Small intestine (tissue), 7 donors: ENCODE data around the gene RHOH. TPM values are rescaled to one million over a fixed set of nuclear protein-coding genes. Genes with fewer than 3 reads are reported as not detected.

ENCODE experiments used
- DNase-seq, 2 donors: peaks; one replicate each; pipeline versions ENCODE4 v3.0.0 to v3.0.0-alpha.2; 2013
- FAIRE-seq: peaks from 2 replicates; lab custom pipeline; 2012; peaks lifted over from hg19 to GRCh38; lab: Jason Lieb, UNC
- H3K27ac ChIP-seq, 3 donors: one replicate each; pipeline ENCODE4 v1.5.1; 2013; ENCODE audit warnings: low read length in 2 of 3, mild to moderate bottlenecking in 2 of 3, control low read depth in 1 of 3, inconsistent platforms in 1 of 3, low read depth in 1 of 3, moderate library complexity in 1 of 3
- H3K27me3 ChIP-seq, 3 donors: one replicate each; pipeline ENCODE4 v1.6.1; 2013; ENCODE audit warnings: low read length in 3 of 3, inconsistent platforms in 1 of 3; ENCODE audit not compliant: control insufficient read depth in 3 of 3, insufficient read depth in 3 of 3
- H3K36me3 ChIP-seq, 3 donors: one replicate each; pipeline ENCODE4 v1.6.1; 2013; ENCODE audit warnings: low read length in 3 of 3, inconsistent platforms in 1 of 3, low read depth in 1 of 3, mild to moderate bottlenecking in 1 of 3, moderate library complexity in 1 of 3; ENCODE audit not compliant: control insufficient read depth in 3 of 3, insufficient read depth in 2 of 3
- H3K4me1 ChIP-seq, 3 donors: one replicate each; pipeline ENCODE4 v1.6.1; 2013; ENCODE audit warnings: low read length in 2 of 3, inconsistent platforms in 1 of 3, low read depth in 1 of 3, mild to moderate bottlenecking in 1 of 3, moderate library complexity in 1 of 3; ENCODE audit not compliant: control insufficient read depth in 3 of 3, insufficient read depth in 2 of 3
- H3K4me3 ChIP-seq, 3 donors: one replicate each; pipeline ENCODE4 v1.5.1; 2013; ENCODE audit warnings: low read length in 3 of 3, control low read depth in 1 of 3, inconsistent platforms in 1 of 3, low read depth in 1 of 3, mild to moderate bottlenecking in 1 of 3, moderate library complexity in 1 of 3
- H3K9me3 ChIP-seq, 2 donors: one replicate each; pipeline ENCODE4 v1.6.1; 2013; ENCODE audit warnings: low read depth in 1 of 2, low read length in 1 of 2; ENCODE audit not compliant: control insufficient read depth in 2 of 2, insufficient read depth in 1 of 2
- WGBS, 3 donors: extraction: QIAGEN DNeasy Blood & Tissue Kit; methylation state at CpG; one replicate each; pipeline ENCODE4 v1.1.7; 2013; 5-methylcytosine and 5-hydroxymethylcytosine counted together
- polyA plus RNA-seq, 4 donors: library from polyadenylated mRNA; stranded (reverse) in 3 of 4; unstranded in 1 of 4; fragments of 200-250 nt in 3 of 4; fragments of 120-200 nt in 1 of 4; gene quantifications; one replicate each; pipeline versions ENCODE4 v1.2.1 to v1.2.3, GENCODE V29; 2013
- donor health status: healthy with polysubstance abuse.
- donor health status: control.
- donor health status: control.
- donor health status: Bipolar disorder and iron deficiency.
- donor health status: healthy.

RHOH gene
- polyA plus RNA-seq, 4 donors: 2.9 to 11.6 (median 3.7) TPM

- FAIRE-seq (no peak), DNase-seq (no peak)
- Histone ChIP-seq H3K27me3 (no peaks in the 10 kb centered on the region), H3K36me3 (no peaks in the 10 kb centered on the region), H3K9me3 (no peaks in the 10 kb centered on the region), H3K4me1 (peaks cover 0 to 14% (median 0%) of the 10 kb centered on the region in 3 donors), H3K27ac (peak overlapping the region in 2 of 3 donors; percentile 24 to 92), H3K4me3 (peak overlapping the region; percentile 14 to 69 (median 52))
- WGBS, 3 donors: 61 to 74% (median 67%) methylated on average over 15 of the region's 15 CpGs
These were observed 1.3 kb downstream of the RHOH start for GRCh38 chr4:40197879-40198689.

GRCh38 chr4:40199179-40199670, 2.4 kb downstream of the RHOH start:
- no peak for FAIRE-seq
- peak overlapping the region; percentile 20 to 88 (median 73) for H3K27ac ChIP-seq
- 66 to 78% (median 67%) methylated on average over 6 of the region's 6 CpGs for WGBS, 3 donors
- H3K36me3 ChIP-seq: no peaks in the 10 kb centered on the region
- H3K4me3 ChIP-seq: peak overlapping the region; percentile 4 to 43 (median 32)
- DNase-seq: no peak
- peaks cover 0 to 9% (median 1%) of the 10 kb centered on the region in 3 donors for H3K4me1 ChIP-seq
- H3K9me3 ChIP-seq: no peaks in the 10 kb centered on the region
- H3K27me3 ChIP-seq: no peaks in the 10 kb centered on the region

- peak overlapping the region in 2 of 3 donors; percentile 32 to 42 for H3K4me3 ChIP-seq
- no peaks in the 10 kb centered on the region for H3K27me3 ChIP-seq
- 61 to 80% (median 65%) methylated on average over 15 of the region's 15 CpGs for WGBS, 3 donors
- no peak for FAIRE-seq
- H3K4me1 ChIP-seq: peaks cover 0 to 4% (median 4%) of the 10 kb centered on the region in 3 donors
- H3K36me3 ChIP-seq: no peaks in the 10 kb centered on the region
- no peaks in the 10 kb centered on the region for H3K9me3 ChIP-seq
- peak overlapping the region in 2 of 3 donors; percentile 73 to 88 for H3K27ac ChIP-seq
- peak in 1 of 2 donors; percentile 71 for DNase-seq
These were observed 3.4 kb downstream of the RHOH start for GRCh38 chr4:40199999-40200874.

GRCh38 chr4:40200875-40201801, 4.3 kb downstream of the RHOH start:
- Histone ChIP-seq H3K4me3 (peak overlapping the region in 2 of 3 donors; percentile 18 to 42), H3K4me1 (peaks cover 0 to 4% (median 0%) of the 10 kb centered on the region in 3 donors), H3K36me3 (no peaks in the 10 kb centered on the region), H3K9me3 (no peaks in the 10 kb centered on the region), H3K27ac (peak overlapping the region in 2 of 3 donors; percentile 70 to 88), H3K27me3 (no peaks in the 10 kb centered on the region)
- 37 to 44% (median 40%) methylated on average over 13 of the region's 13 CpGs for WGBS, 3 donors
- FAIRE-seq (no peak), DNase-seq (peak in 1 of 2 donors; percentile 61)

GRCh38 chr4:40201898-40202297, 5.1 kb downstream of the RHOH start:
- no peak for FAIRE-seq
- 78 to 93% (median 82%) methylated on average over 4 of the region's 4 CpGs for WGBS, 3 donors
- Histone ChIP-seq H3K4me1 (peaks cover 0 to 4% (median 0%) of the 10 kb centered on the region in 3 donors), H3K27ac (peak overlapping the region in 2 of 3 donors; percentile 76), H3K27me3 (no peaks in the 10 kb centered on the region), H3K9me3 (no peaks in the 10 kb centered on the region), H3K4me3 (no peak overlapping the region), H3K36me3 (no peaks in the 10 kb centered on the region)
- DNase-seq: no peak

GRCh38 chr4:40202474-40202873, 5.6 kb downstream of the RHOH start:
- peak overlapping the region in 1 of 3 donors; percentile 0 for H3K4me3 ChIP-seq
- H3K36me3 ChIP-seq: no peaks in the 10 kb centered on the region
- H3K27ac ChIP-seq: peak overlapping the region in 2 of 3 donors; percentile 63 to 72
- FAIRE-seq (no peak), DNase-seq (no peak)
- no peaks in the 10 kb centered on the region for H3K9me3 ChIP-seq
- peaks cover 0 to 4% (median 0%) of the 10 kb centered on the region in 3 donors for H3K4me1 ChIP-seq
- no peaks in the 10 kb centered on the region for H3K27me3 ChIP-seq
- 63 to 81% (median 74%) methylated on average over 3 of the region's 3 CpGs for WGBS, 3 donors

GRCh38 chr4:40204507-40205258, 7.9 kb downstream of the RHOH start:
- Histone ChIP-seq H3K4me1 (peaks cover 0 to 4% (median 0%) of the 10 kb centered on the region in 3 donors), H3K4me3 (peak overlapping the region in 1 of 3 donors; percentile 20), H3K9me3 (no peaks in the 10 kb centered on the region), H3K27me3 (no peaks in the 10 kb centered on the region), H3K27ac (peak overlapping the region in 2 of 3 donors; percentile 15 to 78), H3K36me3 (no peaks in the 10 kb centered on the region)
- FAIRE-seq (no peak), DNase-seq (no peak)
- 67 to 82% (median 75%) methylated on average over 9 of the region's 9 CpGs for WGBS, 3 donors
